ENCODE measurements around the gene CCDC177. TPM values are rescaled to one million over a fixed set of nuclear protein-coding genes. Genes with fewer than 3 reads are reported as not detected.
A peak's percentile ranks its signal among the peaks of the same experiment; 100 is the strongest.

Gene CCDC177
- total RNA-seq, 1 experiment from 2014 or later = not detected

- no peak overlapping the region for H3K27ac ChIP-seq (ENCODE audit: low read length)
- H4K20me1 ChIP-seq (ENCODE audit: insufficient read depth, low read depth, low read length) = no peaks in the 10 kb centered on the region
- no peak for DNase-seq
- no peaks in the 10 kb centered on the region for H3K36me3 ChIP-seq (ENCODE audit: insufficient read depth, low read length)
- H3K4me3 ChIP-seq (ENCODE audit: low read length) = no peak overlapping the region
- H3K4me1 ChIP-seq (ENCODE audit: low read length) = peaks cover 7% of the 10 kb centered on the region
- H3K9ac ChIP-seq (ENCODE audit: low read length) = no peak overlapping the region
- no peaks in the 10 kb centered on the region for H3K9me2 ChIP-seq (replicated peaks; ENCODE audit: insufficient read depth, low read length)
- H3K79me2 ChIP-seq (ENCODE audit: low read length) = no peaks in the 10 kb centered on the region
- no peaks in the 10 kb centered on the region for H3K27me3 ChIP-seq (ENCODE audit: low read length)
- no peaks in the 10 kb centered on the region for H3K9me3 ChIP-seq (ENCODE audit: low read length)
- 0 out of 2 replicates have a peak overlapping the region, but pooled peaks have one; percentile 58 for H2AFZ ChIP-seq (ENCODE audit: low read length)
- H3K4me2 ChIP-seq (ENCODE audit: low read depth, low read length, poor library complexity, severe bottlenecking) = peak overlapping the region; percentile 15
Measured at GRCh38 chr14:69593018-69593677, 18.5 kb upstream of the CCDC177 start.

GRCh38 chr14:69591317-69591716 lies 16.6 kb upstream of the CCDC177 start:
- no peaks in the 10 kb centered on the region for H3K27me3 ChIP-seq (ENCODE audit: low read length)
- no peaks in the 10 kb centered on the region for H3K9me3 ChIP-seq (ENCODE audit: low read length)
- H2AFZ ChIP-seq (ENCODE audit: low read length) = no peak overlapping the region
- no peak for DNase-seq
- no peak overlapping the region for H3K9ac ChIP-seq (ENCODE audit: low read length)
- no peak overlapping the region for H3K4me2 ChIP-seq (ENCODE audit: low read depth, low read length, poor library complexity, severe bottlenecking)
- no peaks in the 10 kb centered on the region for H3K36me3 ChIP-seq (ENCODE audit: insufficient read depth, low read length)
- H3K4me1 ChIP-seq (ENCODE audit: low read length) = peaks cover 7% of the 10 kb centered on the region
- H3K9me2 ChIP-seq (replicated peaks; ENCODE audit: insufficient read depth, low read length) = no peaks in the 10 kb centered on the region
- no peak overlapping the region for H3K27ac ChIP-seq (ENCODE audit: low read length)
- H3K79me2 ChIP-seq (ENCODE audit: low read length) = no peaks in the 10 kb centered on the region
- no peaks in the 10 kb centered on the region for H4K20me1 ChIP-seq (ENCODE audit: insufficient read depth, low read depth, low read length)
- H3K4me3 ChIP-seq (ENCODE audit: low read length) = no peak overlapping the region

GRCh38 chr14:69587389-69587788 lies 12.7 kb upstream of the CCDC177 start:
- no peaks in the 10 kb centered on the region for H4K20me1 ChIP-seq (ENCODE audit: insufficient read depth, low read depth, low read length)
- no peak overlapping the region for H2AFZ ChIP-seq (ENCODE audit: low read length)
- no peaks in the 10 kb centered on the region for H3K79me2 ChIP-seq (ENCODE audit: low read length)
- no peaks in the 10 kb centered on the region for H3K4me1 ChIP-seq (ENCODE audit: low read length)
- H3K36me3 ChIP-seq (ENCODE audit: insufficient read depth, low read length) = no peaks in the 10 kb centered on the region
- H3K4me2 ChIP-seq (ENCODE audit: low read depth, low read length, poor library complexity, severe bottlenecking) = no peak overlapping the region
- H3K9me2 ChIP-seq (replicated peaks; ENCODE audit: insufficient read depth, low read length) = no peaks in the 10 kb centered on the region
- no peak for DNase-seq
- no peaks in the 10 kb centered on the region for H3K9me3 ChIP-seq (ENCODE audit: low read length)
- no peak overlapping the region for H3K27ac ChIP-seq (ENCODE audit: low read length)
- no peaks in the 10 kb centered on the region for H3K27me3 ChIP-seq (ENCODE audit: low read length)
- no peak overlapping the region for H3K4me3 ChIP-seq (ENCODE audit: low read length)
- no peak overlapping the region for H3K9ac ChIP-seq (ENCODE audit: low read length)

- H3K9me3 ChIP-seq (ENCODE audit: low read length) = no peaks in the 10 kb centered on the region
- peaks cover 2% of the 10 kb centered on the region for H3K4me1 ChIP-seq (ENCODE audit: low read length)
- no peaks in the 10 kb centered on the region for H3K27me3 ChIP-seq (ENCODE audit: low read length)
- H2AFZ ChIP-seq (ENCODE audit: low read length) = no peak overlapping the region
- H3K9ac ChIP-seq (ENCODE audit: low read length) = no peak overlapping the region
- no peaks in the 10 kb centered on the region for H3K79me2 ChIP-seq (ENCODE audit: low read length)
- no peak overlapping the region for H3K4me3 ChIP-seq (ENCODE audit: low read length)
- no peak overlapping the region for H3K27ac ChIP-seq (ENCODE audit: low read length)
- no peaks in the 10 kb centered on the region for H4K20me1 ChIP-seq (ENCODE audit: insufficient read depth, low read depth, low read length)
- no peak overlapping the region for H3K4me2 ChIP-seq (ENCODE audit: low read depth, low read length, poor library complexity, severe bottlenecking)
- H3K36me3 ChIP-seq (ENCODE audit: insufficient read depth, low read length) = no peaks in the 10 kb centered on the region
- no peaks in the 10 kb centered on the region for H3K9me2 ChIP-seq (replicated peaks; ENCODE audit: insufficient read depth, low read length)
- no peak for DNase-seq
Measured at GRCh38 chr14:69586404-69586803, 11.7 kb upstream of the CCDC177 start.

- DNase-seq = no peak
- Histone ChIP-seq H3K27ac (ENCODE audit: low read length) (no peak overlapping the region), H4K20me1 (ENCODE audit: insufficient read depth, low read depth, low read length) (no peaks in the 10 kb centered on the region), H3K9me3 (ENCODE audit: low read length) (no peaks in the 10 kb centered on the region), H3K9ac (ENCODE audit: low read length) (no peak overlapping the region), H3K4me1 (ENCODE audit: low read length) (peaks cover 9% of the 10 kb centered on the region), H3K27me3 (ENCODE audit: low read length) (no peaks in the 10 kb centered on the region), H3K79me2 (ENCODE audit: low read length) (no peaks in the 10 kb centered on the region), H2AFZ (ENCODE audit: low read length) (no peak overlapping the region), H3K4me3 (ENCODE audit: low read length) (no peak overlapping the region), H3K9me2 (replicated peaks; ENCODE audit: insufficient read depth, low read length) (no peaks in the 10 kb centered on the region), H3K36me3 (ENCODE audit: insufficient read depth, low read length) (no peaks in the 10 kb centered on the region), H3K4me2 (ENCODE audit: low read depth, low read length, poor library complexity, severe bottlenecking) (no peak overlapping the region)
Measured at GRCh38 chr14:69584389-69584788, 9.7 kb upstream of the CCDC177 start.

GRCh38 chr14:69582829-69583228 lies 8.2 kb upstream of the CCDC177 start:
- no peak overlapping the region for H3K27ac ChIP-seq (ENCODE audit: low read length)

GRCh38 chr14:69582212-69582611 lies 7.5 kb upstream of the CCDC177 start:
- Histone ChIP-seq H3K9me2 (replicated peaks; ENCODE audit: insufficient read depth, low read length) (no peaks in the 10 kb centered on the region), H4K20me1 (ENCODE audit: insufficient read depth, low read depth, low read length) (no peaks in the 10 kb centered on the region), H3K36me3 (ENCODE audit: insufficient read depth, low read length) (no peaks in the 10 kb centered on the region), H3K9me3 (ENCODE audit: low read length) (no peaks in the 10 kb centered on the region), H3K27ac (ENCODE audit: low read length) (no peak overlapping the region), H2AFZ (ENCODE audit: low read length) (no peak overlapping the region), H3K79me2 (ENCODE audit: low read length) (no peaks in the 10 kb centered on the region), H3K4me3 (ENCODE audit: low read length) (no peak overlapping the region), H3K9ac (ENCODE audit: low read length) (no peak overlapping the region), H3K27me3 (ENCODE audit: low read length) (no peaks in the 10 kb centered on the region), H3K4me2 (ENCODE audit: low read depth, low read length, poor library complexity, severe bottlenecking) (no peak overlapping the region), H3K4me1 (ENCODE audit: low read length) (peaks cover 12% of the 10 kb centered on the region)
- no peak for DNase-seq

More at GRCh38 chr14:69582829-69583228, 8.2 kb upstream of the CCDC177 start:
- DNase-seq = no peak
- Histone ChIP-seq H3K4me1 (ENCODE audit: low read length) (peaks cover 12% of the 10 kb centered on the region), H3K4me3 (ENCODE audit: low read length) (no peak overlapping the region), H3K4me2 (ENCODE audit: low read depth, low read length, poor library complexity, severe bottlenecking) (no peak overlapping the region), H3K9me3 (ENCODE audit: low read length) (no peaks in the 10 kb centered on the region), H3K36me3 (ENCODE audit: insufficient read depth, low read length) (no peaks in the 10 kb centered on the region), H4K20me1 (ENCODE audit: insufficient read depth, low read depth, low read length) (no peaks in the 10 kb centered on the region), H2AFZ (ENCODE audit: low read length) (no peak overlapping the region), H3K9ac (ENCODE audit: low read length) (no peak overlapping the region), H3K79me2 (ENCODE audit: low read length) (no peaks in the 10 kb centered on the region), H3K9me2 (replicated peaks; ENCODE audit: insufficient read depth, low read length) (no peaks in the 10 kb centered on the region), H3K27me3 (ENCODE audit: low read length) (no peaks in the 10 kb centered on the region)

- no peak overlapping the region for H3K4me3 ChIP-seq (ENCODE audit: low read length)
- H3K36me3 ChIP-seq (ENCODE audit: insufficient read depth, low read length) = no peaks in the 10 kb centered on the region
- H3K9me3 ChIP-seq (ENCODE audit: low read length) = no peaks in the 10 kb centered on the region
- H2AFZ ChIP-seq (ENCODE audit: low read length) = no peak overlapping the region
- no peak overlapping the region for H3K4me2 ChIP-seq (ENCODE audit: low read depth, low read length, poor library complexity, severe bottlenecking)
- no peaks in the 10 kb centered on the region for H3K9me2 ChIP-seq (replicated peaks; ENCODE audit: insufficient read depth, low read length)
- H3K4me1 ChIP-seq (ENCODE audit: low read length) = peaks cover 12% of the 10 kb centered on the region
- H3K27ac ChIP-seq (ENCODE audit: low read length) = no peak overlapping the region
- no peaks in the 10 kb centered on the region for H3K79me2 ChIP-seq (ENCODE audit: low read length)
- no peaks in the 10 kb centered on the region for H3K27me3 ChIP-seq (ENCODE audit: low read length)
- no peaks in the 10 kb centered on the region for H4K20me1 ChIP-seq (ENCODE audit: insufficient read depth, low read depth, low read length)
- no peak overlapping the region for H3K9ac ChIP-seq (ENCODE audit: low read length)
- no peak for DNase-seq
Measured at GRCh38 chr14:69581316-69581935, 6.8 kb upstream of the CCDC177 start.
